ENCODE data around the gene ABCF3. TPM values are rescaled to one million over a fixed set of nuclear protein-coding genes. Genes with fewer than 3 reads are reported as not detected.

ABCF3 gene
- total and polyA plus RNA-seq, 2 experiments from 2014 or later, result 33.1 to 62.7 TPM

GRCh38 chr3:184178521-184179138, 7.4 kb upstream of the ABCF3 start:
- no peak overlapping the region for H3K4me2 ChIP-seq
- 97% methylated on average over 13 of the region's 13 CpGs for WGBS (ENCODE audit: low lambda C conversion rate, missing lambda C conversion rate)
- H3K36me3 ChIP-seq (replicated peaks; ENCODE audit: insufficient read depth, low read depth), result peaks cover 7% of the 10 kb centered on the region
- peaks cover 13% of the 10 kb centered on the region for H3K4me1 ChIP-seq (ENCODE audit: insufficient read depth)
- no peak overlapping the region for H2AFZ ChIP-seq
- no peaks in the 10 kb centered on the region for H3K9me2 ChIP-seq (replicated peaks; ENCODE audit: insufficient read depth)
- H3K79me2 ChIP-seq, result peaks cover 43% of the 10 kb centered on the region
- no peak overlapping the region for H3K27ac ChIP-seq
- peaks cover 21% of the 10 kb centered on the region for H4K20me1 ChIP-seq (ENCODE audit: insufficient read depth, poor library complexity, severe bottlenecking)
- no peaks in the 10 kb centered on the region for H3K9me3 ChIP-seq (ENCODE audit: low read depth)
- no peak for DNase-seq (ENCODE audit: low spot score)
- H3K4me3 ChIP-seq, result no peak overlapping the region
- no peaks in the 10 kb centered on the region for H3K27me3 ChIP-seq
- TF ChIP-seq EZH2 (IDR thresholded peaks at IDR 0.05; ENCODE audit: borderline replicate concordance), result no peak
- TF ChIP-seq CTCF (IDR thresholded peaks at IDR 0.05; ENCODE audit: poor library complexity), result no peak
- TF ChIP-seq EZH2phosphoT487 (IDR thresholded peaks at IDR 0.05; ENCODE audit: low read depth, severe bottlenecking, unreplicated experiment), result no peak

- no peak for TF ChIP-seq CTCF (IDR thresholded peaks at IDR 0.05; ENCODE audit: poor library complexity)
- no peak overlapping the region for H3K4me2 ChIP-seq
- no peaks in the 10 kb centered on the region for H3K27me3 ChIP-seq
- no peak for DNase-seq (ENCODE audit: low spot score)
- no peak overlapping the region for H3K27ac ChIP-seq
- WGBS (ENCODE audit: low lambda C conversion rate, missing lambda C conversion rate), result 89% methylated on average over 6 of the region's 6 CpGs
- no peaks in the 10 kb centered on the region for H3K9me2 ChIP-seq (replicated peaks; ENCODE audit: insufficient read depth)
- peaks cover 21% of the 10 kb centered on the region for H4K20me1 ChIP-seq (ENCODE audit: insufficient read depth, poor library complexity, severe bottlenecking)
- H2AFZ ChIP-seq, result no peak overlapping the region
- H3K4me3 ChIP-seq, result no peak overlapping the region
- H3K79me2 ChIP-seq, result peaks cover 40% of the 10 kb centered on the region
- H3K4me1 ChIP-seq (ENCODE audit: insufficient read depth), result peaks cover 16% of the 10 kb centered on the region
- no peaks in the 10 kb centered on the region for H3K9me3 ChIP-seq (ENCODE audit: low read depth)
- peaks cover 7% of the 10 kb centered on the region for H3K36me3 ChIP-seq (replicated peaks; ENCODE audit: insufficient read depth, low read depth)
These were observed 5.8 kb upstream of the ABCF3 start for GRCh38 chr3:184180165-184180564.

- peaks cover 33% of the 10 kb centered on the region for H3K79me2 ChIP-seq
- no peak overlapping the region for H3K4me2 ChIP-seq
- H3K9me2 ChIP-seq (replicated peaks; ENCODE audit: insufficient read depth), result no peaks in the 10 kb centered on the region
- peaks cover 21% of the 10 kb centered on the region for H4K20me1 ChIP-seq (ENCODE audit: insufficient read depth, poor library complexity, severe bottlenecking)
- no peaks in the 10 kb centered on the region for H3K27me3 ChIP-seq
- peaks cover 7% of the 10 kb centered on the region for H3K36me3 ChIP-seq (replicated peaks; ENCODE audit: insufficient read depth, low read depth)
- H3K27ac ChIP-seq, result no peak overlapping the region
- 99% methylated on average over 9 of the region's 9 CpGs for WGBS (ENCODE audit: low lambda C conversion rate, missing lambda C conversion rate)
- H2AFZ ChIP-seq, result no peak overlapping the region
- no peak for DNase-seq (ENCODE audit: low spot score)
- H3K4me1 ChIP-seq (ENCODE audit: insufficient read depth), result peaks cover 19% of the 10 kb centered on the region
- TF ChIP-seq EZH2phosphoT487 (IDR thresholded peaks at IDR 0.05; ENCODE audit: low read depth, severe bottlenecking, unreplicated experiment), result no peak
- no peak for TF ChIP-seq EZH2 (IDR thresholded peaks at IDR 0.05; ENCODE audit: borderline replicate concordance)
- no peak for TF ChIP-seq CTCF (IDR thresholded peaks at IDR 0.05; ENCODE audit: poor library complexity)
- H3K4me3 ChIP-seq, result no peak overlapping the region
- no peaks in the 10 kb centered on the region for H3K9me3 ChIP-seq (ENCODE audit: low read depth)
These were observed 4.4 kb upstream of the ABCF3 start for GRCh38 chr3:184181596-184181995.
